Subcutaneous adipose tissue (tissue), 4 donors: Measurements from ENCODE around the gene ART3. TPM values are rescaled to one million over a fixed set of nuclear protein-coding genes. Genes with fewer than 3 reads are reported as not detected.

ENCODE experiments used
- CTCF ChIP-seq: fragments of 450-650 bp; IDR thresholded peaks from one replicate; pipeline ENCODE4 v1.5.1; 2016; ENCODE audit warnings: low read depth, mild to moderate bottlenecking, control low read depth, antibody characterized with exemption, moderate library complexity
- total RNA-seq, 4 donors: library from RNA; depleted of rRNA; stranded (reverse); fragments of >200 nt; gene quantifications; one replicate each; pipeline ENCODE4 v1.1.0, GENCODE V29; 2016

Gene ART3
- total RNA-seq, 4 donors from 2014 or later: not detected

DNA sequence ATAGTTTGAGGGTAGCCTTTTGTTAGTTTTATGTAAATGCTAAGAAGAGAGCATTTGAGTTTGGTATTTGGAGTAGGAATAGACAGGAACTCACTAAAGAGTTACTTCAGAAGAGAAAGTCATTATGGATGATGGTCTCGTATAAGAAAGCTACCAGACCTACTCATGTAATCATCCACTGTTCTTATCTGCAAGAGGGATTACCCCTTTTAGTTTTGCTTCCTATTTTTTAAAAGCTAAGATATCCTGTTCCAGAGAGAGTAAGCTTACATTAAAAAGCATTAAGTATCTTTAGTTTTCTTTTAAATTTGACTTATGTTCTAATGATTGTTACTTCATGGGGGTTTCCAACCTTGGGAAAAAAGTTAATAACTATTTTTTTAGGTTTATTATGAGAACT, 12.5 kb upstream of the ART3 start:
- no peak for TF ChIP-seq CTCF

- TF ChIP-seq CTCF: no peak
Measured at GRCh38 chr4:76066546-76066945, 8.0 kb upstream of the ART3 start.

GRCh38 chr4:76067652-76068286, 6.7 kb upstream of the ART3 start:
- no peak for TF ChIP-seq CTCF

DNA sequence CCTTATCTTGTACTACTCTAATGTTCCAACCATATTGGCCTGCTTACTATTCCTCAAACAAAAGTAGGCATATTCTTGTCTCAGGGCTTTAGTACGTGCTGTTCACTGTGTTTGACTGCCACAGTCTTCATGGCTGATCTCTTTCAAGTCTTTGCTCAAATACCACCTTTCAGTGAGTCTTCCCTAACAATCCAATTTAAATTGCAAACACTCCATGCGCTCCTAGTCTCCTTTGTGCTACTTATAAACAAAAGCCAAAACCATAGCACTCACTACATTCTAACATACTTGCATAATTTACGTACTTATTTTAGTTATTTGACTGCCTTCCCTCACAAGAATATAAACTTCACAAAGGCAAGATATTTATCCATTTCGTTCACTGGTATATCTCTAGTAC, 1.7 kb upstream of the ART3 start:
- TF ChIP-seq CTCF: no peak

DNA sequence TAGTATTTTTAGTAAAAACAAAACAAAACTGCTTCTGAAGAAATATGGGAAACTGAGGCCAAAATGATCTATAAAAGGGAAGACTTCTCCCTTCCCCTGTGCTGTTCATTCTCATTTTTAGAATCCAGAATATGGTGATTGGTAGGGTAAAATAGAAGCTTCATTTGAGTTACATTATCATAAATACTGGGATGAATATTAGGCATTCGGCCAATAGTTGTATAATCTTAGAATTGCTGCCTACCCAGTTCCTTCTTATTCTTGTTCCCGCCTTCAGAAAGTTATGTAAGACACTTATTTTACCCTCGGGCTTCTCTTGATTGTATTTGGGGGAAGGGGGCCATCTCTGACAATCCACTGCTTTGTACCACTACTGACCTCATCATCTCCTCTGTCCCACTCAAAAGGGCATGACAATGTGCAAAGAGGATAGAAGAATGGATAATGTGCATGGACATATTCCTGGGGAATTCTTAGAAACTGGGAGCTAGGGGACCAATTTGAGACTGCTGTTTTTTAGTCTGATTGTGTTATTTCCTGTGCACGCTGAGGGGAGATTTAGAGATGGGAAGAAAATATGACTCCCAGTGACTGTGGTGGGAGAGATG, 588 bp downstream of the ART3 start:
- no peak for TF ChIP-seq CTCF

GRCh38 chr4:76078033-76078613, 3.6 kb downstream of the ART3 start:
- no peak for TF ChIP-seq CTCF

DNA sequence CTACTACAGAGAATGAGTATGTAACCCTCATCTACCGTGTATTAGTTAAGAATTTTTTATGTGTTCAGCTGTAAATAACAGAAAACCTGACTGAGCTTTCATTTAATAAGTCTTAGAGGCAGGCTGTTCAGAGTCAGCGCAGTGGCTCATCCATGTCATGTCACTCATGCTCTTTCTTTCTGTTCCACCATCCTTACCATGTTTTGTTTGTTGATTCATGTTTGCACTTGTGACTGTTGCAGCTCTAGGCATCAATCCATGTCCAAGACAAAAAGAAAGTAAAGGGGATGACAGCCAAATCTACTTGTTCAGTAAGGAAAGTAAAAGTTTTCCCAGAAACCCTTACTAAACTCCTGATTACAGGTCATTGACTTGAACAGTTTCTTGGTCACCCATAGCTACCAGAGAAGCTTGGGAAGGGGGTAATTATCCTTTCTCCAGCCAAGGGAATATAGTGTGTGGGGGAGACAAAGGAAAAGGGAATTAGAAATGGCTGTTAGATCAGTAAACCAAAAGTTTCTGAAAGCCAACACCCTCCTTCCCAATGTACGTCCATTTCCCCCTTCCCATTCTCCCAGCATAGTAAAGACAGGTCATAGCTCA, 9.0 kb downstream of the ART3 start:
- TF ChIP-seq CTCF: no peak
